Gastrocnemius medialis (tissue), 4 donors: ENCODE measurements around the gene UTS2. TPM values are rescaled to one million over a fixed set of nuclear protein-coding genes. Genes with fewer than 3 reads are reported as not detected.

Experiments used
- ATAC-seq, 2 donors: fragments of 150-250 bp; one replicate each; pipeline ENCODE4 v1.9.1; 2016
- DNase-seq, 2 donors: peaks; one replicate each; pipeline ENCODE4 v3.0.0-alpha.2; 2019
- H3K27ac ChIP-seq, 4 donors: fragments of 200-600 bp; sonication (generic); 1 replicate in 1 of 4; 2 replicates in 3 of 4; pipeline ENCODE4 v1.5.1; 2016 to 2018; ENCODE audit warnings: mild to moderate bottlenecking in 2 of 4, moderate library complexity in 1 of 4
- H3K27me3 ChIP-seq, 3 donors: fragments of 200-600 bp; sonication (generic) in 2 of 3; 1 replicate in 1 of 3; 2 replicates in 2 of 3; pipeline versions ENCODE4 v1.5.1 to v1.6.0; 2016 to 2019; ENCODE audit warnings: mild to moderate bottlenecking in 1 of 3, moderate library complexity in 1 of 3
- H3K36me3 ChIP-seq, 2 donors: fragments of 200-600 bp; sonication (generic) in 1 of 2; one replicate each; pipeline ENCODE4 v1.5.1; 2017 to 2018
- H3K4me1 ChIP-seq, 2 donors: fragments of 200-600 bp; sonication (generic) in 1 of 2; one replicate each; pipeline ENCODE4 v1.5.1; 2016 to 2017; ENCODE audit warnings: mild to moderate bottlenecking in 2 of 2
- H3K4me3 ChIP-seq, 4 donors: fragments of 200-600 bp; sonication (generic) in 3 of 4; 1 replicate in 1 of 4; 2 replicates in 3 of 4; pipeline ENCODE4 v1.5.1; 2016 to 2019; ENCODE audit warnings: mild to moderate bottlenecking in 2 of 4
- H3K9me3 ChIP-seq, 3 donors: fragments of 200-600 bp; sonication (generic) in 2 of 3; 1 replicate in 1 of 3; 2 replicates in 2 of 3; pipeline ENCODE4 v1.5.1; 2016 to 2019
- CTCF ChIP-seq, 5 experiments: fragments of 450-650 bp in 3 of 5; fragments of 200-600 bp in 2 of 5; sonication (generic) in 2 of 5; IDR thresholded peaks in 4 of 5; conservative IDR thresholded peaks in 1 of 5; 1 replicate in 4 of 5; 2 replicates in 1 of 5; pipeline ENCODE4 v1.5.1; 2016 to 2019; ENCODE audit warnings: antibody characterized with exemption in 5 of 5, mild to moderate bottlenecking in 3 of 5, moderate library complexity in 3 of 5
- POLR2A ChIP-seq, 2 donors: fragments of 450-650 bp; IDR thresholded peaks; one replicate each; pipeline ENCODE4 v1.6.1; 2017; ENCODE audit warnings: antibody characterized with exemption in 2 of 2, mild to moderate bottlenecking in 2 of 2, moderate library complexity in 2 of 2
- in situ Hi-C, 4 donors: fragments of 200-750 bp; cut with MboI; loops; one replicate each; pipeline versions ENCODE4 v1.15.0 to v1.8.0; 2017; ENCODE audit warnings: low sequenced_read_pairs in 4 of 4
- intact Hi-C: fragments of 100-400 bp; cut with DNase I; formaldehyde crosslinking; loops from one replicate; pipeline ENCODE4 v1.15.1; 2023; ENCODE audit warnings: low total_unique reads
- total RNA-seq, 4 donors: library from RNA; depleted of rRNA; stranded (reverse); fragments of >200 nt; gene quantifications; one replicate each; pipeline versions ENCODE4 v1.1.0 to v1.2.3, GENCODE V29; 2016

The UTS2 gene
- total RNA-seq, 4 donors from 2014 or later = not detected

DNA sequence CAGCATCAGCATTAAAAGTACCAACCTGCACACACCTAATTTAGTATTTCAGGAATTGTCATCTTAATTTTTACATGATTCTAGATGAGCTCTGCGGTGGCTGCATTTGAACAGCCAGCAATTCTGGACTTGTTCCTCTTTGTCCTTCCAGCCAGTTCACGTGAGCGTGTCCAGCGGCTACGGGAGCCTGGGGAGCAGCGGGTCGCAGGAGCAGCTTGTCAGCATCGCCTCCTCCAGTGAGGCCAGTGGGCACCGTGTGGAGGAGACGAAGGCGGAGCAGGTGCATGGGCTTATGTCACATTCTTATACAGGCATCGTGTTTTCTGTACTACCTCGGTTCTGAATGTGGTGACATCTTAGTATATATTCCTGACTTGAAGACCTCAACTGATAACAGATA lies 43.1 kb downstream of the UTS2 start:
- peak overlapping the region in 1 of 4 donors; percentile 19 for H3K27ac ChIP-seq
- in situ Hi-C loops = no loop called here
- intact Hi-C loops = no loop called here
- no peaks in the 10 kb centered on the region for H3K9me3 ChIP-seq
- ATAC-seq = no peak
- no peak for DNase-seq
- TF ChIP-seq POLR2A (IDR thresholded peaks at IDR 0.05) (no peak), CTCF (IDR thresholded peaks at IDR 0.05 in 4 of 5, conservative IDR thresholded peaks at IDR 0.05 in 1 of 5) (no peak)
- H3K36me3 ChIP-seq = peaks cover 5 to 75% of the 10 kb centered on the region in 2 donors
- no peaks in the 10 kb centered on the region for H3K27me3 ChIP-seq
- H3K4me3 ChIP-seq = no peak overlapping the region
- H3K4me1 ChIP-seq = no peaks in the 10 kb centered on the region

DNA sequence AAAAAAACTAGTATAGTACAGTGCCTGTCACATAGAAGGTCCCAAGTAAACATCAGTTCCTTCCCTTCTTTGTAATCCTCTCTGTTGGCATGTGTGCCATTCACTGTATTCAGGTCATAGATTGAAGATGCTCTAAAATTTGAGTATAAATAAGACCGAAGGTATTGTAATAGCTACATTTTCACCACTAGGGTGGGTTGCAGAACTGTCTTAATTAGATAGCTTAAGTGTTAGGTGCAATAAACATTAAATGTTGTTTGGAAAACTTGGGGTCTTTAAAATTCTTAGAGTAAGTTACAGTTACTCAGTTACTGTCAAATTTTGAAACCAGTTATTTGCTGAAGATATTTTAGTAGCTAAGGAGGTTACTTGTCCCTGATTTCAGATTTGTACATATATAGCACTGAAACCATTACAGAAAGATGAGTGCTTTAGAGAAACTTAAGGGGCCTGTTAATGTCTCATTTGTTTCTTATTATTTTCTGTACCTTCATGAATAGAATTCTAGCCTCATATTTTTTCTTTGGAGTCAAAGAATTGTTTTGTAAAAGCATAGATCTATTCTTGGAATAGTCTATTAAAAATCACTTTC lies 44.5 kb downstream of the UTS2 start:
- no peaks in the 10 kb centered on the region for H3K27me3 ChIP-seq
- in situ Hi-C loops (no loop called here), intact Hi-C loops (no loop called here)
- peaks cover 0 to 74% of the 10 kb centered on the region in 2 donors for H3K36me3 ChIP-seq
- ATAC-seq = no peak
- DNase-seq = no peak
- H3K27ac ChIP-seq = no peak overlapping the region
- H3K9me3 ChIP-seq = no peaks in the 10 kb centered on the region
- TF ChIP-seq POLR2A (IDR thresholded peaks at IDR 0.05) (no peak), CTCF (IDR thresholded peaks at IDR 0.05 in 4 of 5, conservative IDR thresholded peaks at IDR 0.05 in 1 of 5) (peak in 2 of 5 experiments; percentile 6 to 48)
- H3K4me3 ChIP-seq = no peak overlapping the region
- H3K4me1 ChIP-seq = no peaks in the 10 kb centered on the region

- intact Hi-C loops = no loop called here
- ATAC-seq = no peak
- H3K9me3 ChIP-seq = no peaks in the 10 kb centered on the region
These were observed 47.4 kb downstream of the UTS2 start for GRCh38 chr1:7805460-7805859.

More at GRCh38 chr1:7805460-7805859, 47.4 kb downstream of the UTS2 start:
- Histone ChIP-seq H3K27ac (no peak overlapping the region), H3K4me3 (no peak overlapping the region), H3K27me3 (no peaks in the 10 kb centered on the region), H3K36me3 (peaks cover 0 to 76% of the 10 kb centered on the region in 2 donors), H3K4me1 (no peaks in the 10 kb centered on the region)
- in situ Hi-C loops = no loop called here
- no peak for TF ChIP-seq CTCF (IDR thresholded peaks at IDR 0.05 in 4 of 5, conservative IDR thresholded peaks at IDR 0.05 in 1 of 5)
- no peak for TF ChIP-seq POLR2A (IDR thresholded peaks at IDR 0.05)
- no peak for DNase-seq

Other genes starting within 250 kb of the UTS2 start
- gene VAMP3, start 81.8 kb downstream of the UTS2 start, total RNA-seq = 10 to 100 TPM; 63.7 to 71.2 (median 69.7) TPM
- 1 to 10 TPM; 3.7 to 7.1 (median 5.5) TPM for gene PER3, start 68.8 kb downstream of the UTS2 start, total RNA-seq
- gene TNFRSF9, start 87.8 kb upstream of the UTS2 start, total RNA-seq = under 1 TPM in 2 of 4 donors, not detected in 2; 0.05 to 0.20 TPM
- 100 to 1,000 TPM; 291 to 370 (median 332) TPM for gene PARK7, start 108.6 kb upstream of the UTS2 start, total RNA-seq
- 100 to 1,000 TPM; 184 to 644 (median 448) TPM for gene ERRFI1, start 173.2 kb upstream of the UTS2 start, total RNA-seq